NCI-H446 (cell line): ENCODE data around the gene VAMP5.

Experiments used
- DNase-seq, 2 experiments: peaks; one replicate each; lab custom pipeline; 2025; lab: John Stamatoyannopoulos, UW

Gene VAMP5

DNA sequence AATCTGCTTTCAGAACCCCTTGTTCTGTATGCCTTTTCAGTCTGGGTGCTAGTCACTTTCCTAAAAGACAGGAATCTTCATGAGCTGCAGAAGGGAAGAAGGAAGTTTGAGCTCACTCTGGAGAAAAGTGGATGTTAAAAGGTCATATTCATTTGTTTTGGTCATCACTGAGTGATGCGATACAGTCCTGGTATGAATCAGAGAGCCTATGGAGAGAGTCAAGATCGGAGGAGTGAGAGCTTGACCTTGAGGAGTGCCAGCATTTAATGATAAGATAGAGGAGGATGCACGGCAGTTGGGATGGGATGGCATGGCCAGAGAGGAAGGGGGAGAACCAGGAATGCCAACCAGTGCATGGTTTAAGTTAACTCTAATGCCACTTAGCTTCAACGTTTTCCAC lies 51.4 kb downstream of the VAMP5 start:
- no peak for DNase-seq

DNA sequence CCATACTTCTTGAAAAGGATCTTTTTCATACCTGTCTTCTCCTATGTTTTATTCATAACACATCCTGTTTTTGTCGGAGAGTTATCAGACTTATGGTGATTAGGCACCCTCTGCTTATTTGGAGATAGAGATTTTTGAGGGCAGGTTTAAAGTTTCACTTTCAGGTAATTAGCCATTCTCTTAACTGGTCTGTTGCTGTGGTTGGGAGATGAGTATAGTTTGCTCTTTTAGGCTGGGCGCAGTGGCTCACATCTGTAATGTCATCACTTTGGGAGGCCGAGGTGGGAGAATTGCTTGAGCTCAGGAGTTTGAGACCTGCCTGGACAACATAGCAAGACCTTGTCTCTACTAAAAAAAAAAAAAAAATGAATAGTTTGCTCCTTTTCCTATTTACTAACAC lies 58.5 kb downstream of the VAMP5 start:
- DNase-seq: no peak
